K562 (cell line): ENCODE data around the gene LZTS3.

Experiments
- CEBPB ChIP-seq: fragments of 450-650 bp; IDR thresholded peaks from 2 replicates; pipeline ENCODE4 v1.6.1; 2016; ENCODE audit warnings: missing genetic modification characterization, missing compliant biosample characterization
- CTCF ChIP-seq, 3 experiments: IDR thresholded peaks in 2 of 3; conservative IDR thresholded peaks in 1 of 3; 2 replicates each; pipeline ENCODE4 v1.5.1; 2011 to 2012; ENCODE audit warnings: low read length in 3 of 3, mild to moderate bottlenecking in 3 of 3, control low read depth in 2 of 3, improper control_type of control experiment in 1 of 3, inconsistent platforms in 1 of 3, low read depth in 1 of 3, mixed read lengths in 1 of 3, moderate library complexity in 1 of 3; ENCODE audit not compliant: insufficient read depth in 2 of 3
- E2F6 ChIP-seq, 2 experiments: IDR thresholded peaks; 2 replicates each; pipeline ENCODE4 v1.6.1; 2011; ENCODE audit warnings: borderline replicate concordance in 1 of 2, control low read depth in 1 of 2, low read depth in 1 of 2, low read length in 1 of 2, mild to moderate bottlenecking in 1 of 2, mixed read lengths in 1 of 2, moderate library complexity in 1 of 2; ENCODE audit not compliant: insufficient read depth in 1 of 2, insufficient read length in 1 of 2, poor library complexity in 1 of 2, severe bottlenecking in 1 of 2; ENCODE audit errors: extremely low read depth in 1 of 2
- MAZ ChIP-seq, 2 experiments: fragments of 450-650 bp in 1 of 2; sonication (generic) in 1 of 2; formaldehyde crosslinking; IDR thresholded peaks in 1 of 2; conservative IDR thresholded peaks in 1 of 2; 2 replicates each; pipeline versions ENCODE4 v1.4.0 to v1.5.0; 2020; ENCODE audit warnings: mild to moderate bottlenecking in 1 of 2, missing genetic modification reagents in 1 of 2
- MECOM ChIP-seq: fragments of 250-450 bp; sonication (Bioruptor Pico); IDR thresholded peaks from 2 replicates; pipeline ENCODE4 v1.8.0; 2022; ENCODE audit warnings: inconsistent platforms
- NR1H2 ChIP-seq: sonication (generic); formaldehyde crosslinking; IDR thresholded peaks from 2 replicates; pipeline ENCODE4 v1.4.0; 2020; ENCODE audit warnings: mild to moderate bottlenecking, missing genetic modification reagents
- PHF21A ChIP-seq: fragments of 450-650 bp; IDR thresholded peaks from 2 replicates; pipeline ENCODE4 v1.6.1; 2017; ENCODE audit warnings: low read depth, borderline replicate concordance
- PML ChIP-seq: IDR thresholded peaks from 2 replicates; pipeline ENCODE4 v1.6.1; 2012; ENCODE audit warnings: low read length, inconsistent platforms
- SIRT6 ChIP-seq: IDR thresholded peaks from one replicate; pipeline ENCODE4 v1.6.1; 2012; ENCODE audit warnings: low read depth, mild to moderate bottlenecking, control low read depth, inconsistent platforms, low read length, moderate library complexity
- SMAD1 ChIP-seq: fragments of 150-350 bp; IDR thresholded peaks from 2 replicates; pipeline ENCODE4 v1.6.1; 2014; ENCODE audit warnings: low read length, low read depth; ENCODE audit not compliant: partially characterized antibody
- ZNF12 ChIP-seq: sonication (generic); formaldehyde crosslinking; IDR thresholded peaks from 2 replicates; pipeline ENCODE4 v1.4.0; 2020; ENCODE audit warnings: mild to moderate bottlenecking, missing genetic modification reagents
- ZNF316 ChIP-seq: fragments of 450-650 bp; IDR thresholded peaks from 2 replicates; pipeline ENCODE4 v1.6.1; 2016

- TF ChIP-seq NR1H2 (CRISPR knock-in tag) (no peak), SMAD1 (no peak), PHF21A (no peak), MAZ (CRISPR knock-in tag; conservative IDR thresholded peaks at IDR 0.05 in 1 of 2, IDR thresholded peaks at IDR 0.05 in 1 of 2) (no peak), CTCF (IDR thresholded peaks at IDR 0.05 in 2 of 3, conservative IDR thresholded peaks at IDR 0.05 in 1 of 3; ENCODE audit: insufficient read depth in 2 of 3, low read depth in 1 of 3, low read length in 3 of 3) (no peak), E2F6 (IDR thresholded peaks at IDR 0.05; ENCODE audit: borderline replicate concordance in 1 of 2, extremely low read depth in 1 of 2, insufficient read depth in 1 of 2, insufficient read length in 1 of 2, low read depth in 1 of 2, low read length in 1 of 2, poor library complexity in 1 of 2, severe bottlenecking in 1 of 2) (no peak), MECOM (CRISPR knock-in tag) (no peak), SIRT6 (no peak), ZNF316 (no peak), ZNF12 (CRISPR knock-in tag) (no peak), PML (no peak), CEBPB (tag) (no peak)
These were observed 31.6 kb downstream of the LZTS3 start for GRCh38 chr20:3141757-3142156.
